Measurements from ENCODE around the gene IL4I1. TPM values are rescaled to one million over a fixed set of nuclear protein-coding genes. Genes with fewer than 3 reads are reported as not detected.

IL4I1 gene
- total RNA-seq, 1 experiment from 2014 or later = 1.5 TPM

- Histone ChIP-seq H3K27me3 (ENCODE audit: control insufficient read depth, insufficient read depth, low read length) (no peaks in the 10 kb centered on the region), H3K4me3 (ENCODE audit: low read depth in 2 of 2, low read length in 2 of 2) (no peak overlapping the region), H3K4me1 (ENCODE audit: control insufficient read depth, insufficient read depth, low read length) (peaks cover 7% of the 10 kb centered on the region; the same call in 1 of the 2 replicates), H3K9me3 (ENCODE audit: control insufficient read depth, insufficient read depth, low read depth, low read length) (no peaks in the 10 kb centered on the region), H3K27ac (ENCODE audit: low read length) (peak overlapping the region; percentile 48; the same call in 1 of the 2 replicates), H3K36me3 (ENCODE audit: control insufficient read depth, insufficient read depth, low read length) (no peaks in the 10 kb centered on the region; the same call in none of the 2 replicates)
- ChIA-PET CTCF (no interaction called here), POLR2A (no interaction called here)
- TF ChIP-seq TCF7L2 (IDR thresholded peaks at IDR 0.05; ENCODE audit: low read depth, low read length) (no peak), REST (IDR thresholded peaks at IDR 0.05; ENCODE audit: insufficient read depth in 1 of 2, low read depth in 2 of 2, low read length in 1 of 2) (no peak), POLR2AphosphoS5 (IDR thresholded peaks at IDR 0.05; ENCODE audit: low read depth, low read length) (no peak), CTCF (IDR thresholded peaks at IDR 0.05) (no peak), SIN3A (IDR thresholded peaks at IDR 0.05; ENCODE audit: borderline replicate concordance, insufficient read depth, low read depth, low read length) (no peak)
- intact Hi-C loops (cut with micrococcal nuclease; ENCODE audit: unreplicated experiment) (no loop called here), in situ Hi-C loops (cut with HindIII; ENCODE audit: low pct_unique_long_range_greater_than_20kb, low sequenced_read_pairs) (no loop called here)
- ATAC-seq (no peak), DNase-seq (ENCODE audit: low read depth, low spot score) (no peak)
- BruUV-seq (replicated peaks) = no TSS peak
Measured at GRCh38 chr19:49924004-49924880, 27.6 kb upstream of the IL4I1 start.

GRCh38 chr19:49923055-49924003 is 26.6 kb upstream of the IL4I1 start:
- TF ChIP-seq POLR2AphosphoS5 (IDR thresholded peaks at IDR 0.05; ENCODE audit: low read depth, low read length) = no peak
- no peak for TF ChIP-seq TCF7L2 (IDR thresholded peaks at IDR 0.05; ENCODE audit: low read depth, low read length)
- TF ChIP-seq SIN3A (IDR thresholded peaks at IDR 0.05; ENCODE audit: borderline replicate concordance, insufficient read depth, low read depth, low read length) = no peak
- TF ChIP-seq REST (IDR thresholded peaks at IDR 0.05; ENCODE audit: insufficient read depth in 1 of 2, low read depth in 2 of 2, low read length in 1 of 2) = no peak
- TF ChIP-seq CTCF (IDR thresholded peaks at IDR 0.05) = no peak
- POLR2A ChIA-PET = no interaction called here
- peaks cover 7% of the 10 kb centered on the region; the same call in 1 of the 2 replicates for H3K4me1 ChIP-seq (ENCODE audit: control insufficient read depth, insufficient read depth, low read length)
- ATAC-seq = no peak
- in situ Hi-C loops (cut with HindIII; ENCODE audit: low pct_unique_long_range_greater_than_20kb, low sequenced_read_pairs) = no loop called here
- DNase-seq (ENCODE audit: low read depth, low spot score) = no peak
- no peak overlapping the region for H3K4me3 ChIP-seq (ENCODE audit: low read depth in 2 of 2, low read length in 2 of 2)
- no TSS peak for BruUV-seq (replicated peaks)
- H3K27me3 ChIP-seq (ENCODE audit: control insufficient read depth, insufficient read depth, low read length) = no peaks in the 10 kb centered on the region
- intact Hi-C loops (cut with micrococcal nuclease; ENCODE audit: unreplicated experiment) = no loop called here
- no peaks in the 10 kb centered on the region; the same call in 1 of the 2 replicates for H3K36me3 ChIP-seq (ENCODE audit: control insufficient read depth, insufficient read depth, low read length)
- CTCF ChIA-PET = no interaction called here
- H3K9me3 ChIP-seq (ENCODE audit: control insufficient read depth, insufficient read depth, low read depth, low read length) = no peaks in the 10 kb centered on the region
- H3K27ac ChIP-seq (ENCODE audit: low read length) = peak overlapping the region; percentile 48; the same call in 1 of the 2 replicates

All from Panc1 (cell line).